ENCODE data around the gene NRP1. TPM values are rescaled to one million over a fixed set of nuclear protein-coding genes. Genes with fewer than 3 reads are reported as not detected.

NRP1 gene
- polyA plus RNA-seq, 3 donors from 2014 or later = 0.15 to 1.2 (median 0.65) TPM

GRCh38 chr10:33236916-33237315 is 97.6 kb downstream of the NRP1 start:
- H3K4me3 Mint-ChIP-seq = no peak overlapping the region
- H3K36me3 Mint-ChIP-seq = no peaks in the 10 kb centered on the region
- H3K27me3 Mint-ChIP-seq (ENCODE audit: low read depth in 3 of 3) = peaks cover 1 to 3% (median 2%) of the 10 kb centered on the region in 3 donors
- DNase-seq = no peak
- no peaks in the 10 kb centered on the region for H3K4me1 Mint-ChIP-seq
- no peaks in the 10 kb centered on the region for H3K9me3 Mint-ChIP-seq
- no peak overlapping the region for H3K27ac Mint-ChIP-seq

GRCh38 chr10:33235951-33236350 is 98.5 kb downstream of the NRP1 start:
- DNase-seq = no peak
- peaks cover 1 to 3% (median 2%) of the 10 kb centered on the region in 3 donors for H3K27me3 Mint-ChIP-seq (ENCODE audit: low read depth in 3 of 3)
- no peak overlapping the region for H3K4me3 Mint-ChIP-seq
- no peaks in the 10 kb centered on the region for H3K36me3 Mint-ChIP-seq
- no peaks in the 10 kb centered on the region for H3K4me1 Mint-ChIP-seq
- H3K27ac Mint-ChIP-seq = no peak overlapping the region
- no peaks in the 10 kb centered on the region for H3K9me3 Mint-ChIP-seq

GRCh38 chr10:33235251-33235884 is 99.1 kb downstream of the NRP1 start:
- Mint-ChIP-seq H3K9me3 (no peaks in the 10 kb centered on the region), H3K4me3 (no peak overlapping the region), H3K27me3 (ENCODE audit: low read depth in 3 of 3) (peaks cover 1 to 3% (median 2%) of the 10 kb centered on the region in 3 donors), H3K4me1 (no peaks in the 10 kb centered on the region), H3K27ac (no peak overlapping the region), H3K36me3 (no peaks in the 10 kb centered on the region)
- DNase-seq = no peak

- H3K4me3 Mint-ChIP-seq = no peak overlapping the region
- no peaks in the 10 kb centered on the region for H3K9me3 Mint-ChIP-seq
- DNase-seq = no peak
- peaks cover 1 to 3% (median 2%) of the 10 kb centered on the region in 3 donors for H3K27me3 Mint-ChIP-seq (ENCODE audit: low read depth in 3 of 3)
- no peak overlapping the region for H3K27ac Mint-ChIP-seq
- H3K36me3 Mint-ChIP-seq = no peaks in the 10 kb centered on the region
- H3K4me1 Mint-ChIP-seq = no peaks in the 10 kb centered on the region
These were observed 99.6 kb downstream of the NRP1 start for GRCh38 chr10:33234831-33235237.

- H3K4me1 Mint-ChIP-seq = no peaks in the 10 kb centered on the region
- no peaks in the 10 kb centered on the region for H3K9me3 Mint-ChIP-seq
- no peak overlapping the region for H3K4me3 Mint-ChIP-seq
- peaks cover 1 to 3% (median 2%) of the 10 kb centered on the region in 3 donors for H3K27me3 Mint-ChIP-seq (ENCODE audit: low read depth in 3 of 3)
- DNase-seq = no peak
- H3K36me3 Mint-ChIP-seq = no peaks in the 10 kb centered on the region
- H3K27ac Mint-ChIP-seq = no peak overlapping the region
These were observed 100.8 kb downstream of the NRP1 start for GRCh38 chr10:33233635-33234034.

GRCh38 chr10:33233221-33233620 is 101.2 kb downstream of the NRP1 start:
- Mint-ChIP-seq H3K27me3 (ENCODE audit: low read depth in 3 of 3) (peaks cover 1 to 5% (median 2%) of the 10 kb centered on the region in 3 donors), H3K4me3 (no peak overlapping the region), H3K27ac (no peak overlapping the region), H3K9me3 (no peaks in the 10 kb centered on the region), H3K36me3 (no peaks in the 10 kb centered on the region), H3K4me1 (no peaks in the 10 kb centered on the region)
- DNase-seq = no peak

- DNase-seq = no peak
- no peak overlapping the region for H3K27ac Mint-ChIP-seq
- no peak overlapping the region for H3K4me3 Mint-ChIP-seq
- peaks cover under 1 to 2% (median 2%) of the 10 kb centered on the region in 3 donors for H3K27me3 Mint-ChIP-seq (ENCODE audit: low read depth in 3 of 3)
- H3K36me3 Mint-ChIP-seq = no peaks in the 10 kb centered on the region
- no peaks in the 10 kb centered on the region for H3K9me3 Mint-ChIP-seq
- no peaks in the 10 kb centered on the region for H3K4me1 Mint-ChIP-seq
These were observed 102.7 kb downstream of the NRP1 start for GRCh38 chr10:33231621-33232350.

GRCh38 chr10:33229949-33230267 is 104.6 kb downstream of the NRP1 start:
- Mint-ChIP-seq H3K27me3 (ENCODE audit: low read depth in 3 of 3) (peaks cover 0 to 5% (median 0%) of the 10 kb centered on the region in 3 donors), H3K27ac (no peak overlapping the region), H3K36me3 (no peaks in the 10 kb centered on the region), H3K4me1 (no peaks in the 10 kb centered on the region), H3K4me3 (no peak overlapping the region), H3K9me3 (no peaks in the 10 kb centered on the region)
- no peak for DNase-seq

- no peaks in the 10 kb centered on the region for H3K4me1 Mint-ChIP-seq
- no peak overlapping the region for H3K4me3 Mint-ChIP-seq
- H3K27me3 Mint-ChIP-seq (ENCODE audit: low read depth in 3 of 3) = peaks cover 0 to 5% (median 2%) of the 10 kb centered on the region in 3 donors
- H3K27ac Mint-ChIP-seq = no peak overlapping the region
- H3K36me3 Mint-ChIP-seq = no peaks in the 10 kb centered on the region
- DNase-seq = no peak
- H3K9me3 Mint-ChIP-seq = no peaks in the 10 kb centered on the region
These were observed 105.1 kb downstream of the NRP1 start for GRCh38 chr10:33229252-33229948.

GRCh38 chr10:33228426-33228825 is 106.0 kb downstream of the NRP1 start:
- peaks cover 0 to 6% (median 3%) of the 10 kb centered on the region in 3 donors for H3K27me3 Mint-ChIP-seq (ENCODE audit: low read depth in 3 of 3)
- H3K36me3 Mint-ChIP-seq = no peaks in the 10 kb centered on the region
- H3K4me1 Mint-ChIP-seq = no peaks in the 10 kb centered on the region
- no peak for DNase-seq
- H3K9me3 Mint-ChIP-seq = no peaks in the 10 kb centered on the region
- no peak overlapping the region for H3K4me3 Mint-ChIP-seq
- no peak overlapping the region for H3K27ac Mint-ChIP-seq

- no peaks in the 10 kb centered on the region for H3K4me1 Mint-ChIP-seq
- DNase-seq = no peak
- H3K9me3 Mint-ChIP-seq = no peaks in the 10 kb centered on the region
- no peak overlapping the region for H3K4me3 Mint-ChIP-seq
- H3K36me3 Mint-ChIP-seq = no peaks in the 10 kb centered on the region
- H3K27me3 Mint-ChIP-seq (ENCODE audit: low read depth in 3 of 3) = peaks cover 0 to 6% (median 3%) of the 10 kb centered on the region in 3 donors
- no peak overlapping the region for H3K27ac Mint-ChIP-seq
These were observed 107.0 kb downstream of the NRP1 start for GRCh38 chr10:33227489-33227888.

- Mint-ChIP-seq H3K27me3 (ENCODE audit: low read depth in 3 of 3) (peaks cover 0 to 7% (median 6%) of the 10 kb centered on the region in 3 donors), H3K4me1 (no peaks in the 10 kb centered on the region), H3K9me3 (no peaks in the 10 kb centered on the region), H3K4me3 (no peak overlapping the region), H3K27ac (no peak overlapping the region), H3K36me3 (no peaks in the 10 kb centered on the region)
- no peak for DNase-seq
These were observed 110.1 kb downstream of the NRP1 start for GRCh38 chr10:33224251-33224965.

GRCh38 chr10:33223326-33224000 is 111.0 kb downstream of the NRP1 start:
- peaks cover 0 to 7% (median 6%) of the 10 kb centered on the region in 3 donors for H3K27me3 Mint-ChIP-seq (ENCODE audit: low read depth in 3 of 3)
- H3K9me3 Mint-ChIP-seq = no peaks in the 10 kb centered on the region
- DNase-seq = no peak
- no peak overlapping the region for H3K27ac Mint-ChIP-seq
- no peak overlapping the region for H3K4me3 Mint-ChIP-seq
- H3K36me3 Mint-ChIP-seq = no peaks in the 10 kb centered on the region
- no peaks in the 10 kb centered on the region for H3K4me1 Mint-ChIP-seq
